ENCODE measurements around the gene KCNT2.

Gene KCNT2

DNA sequence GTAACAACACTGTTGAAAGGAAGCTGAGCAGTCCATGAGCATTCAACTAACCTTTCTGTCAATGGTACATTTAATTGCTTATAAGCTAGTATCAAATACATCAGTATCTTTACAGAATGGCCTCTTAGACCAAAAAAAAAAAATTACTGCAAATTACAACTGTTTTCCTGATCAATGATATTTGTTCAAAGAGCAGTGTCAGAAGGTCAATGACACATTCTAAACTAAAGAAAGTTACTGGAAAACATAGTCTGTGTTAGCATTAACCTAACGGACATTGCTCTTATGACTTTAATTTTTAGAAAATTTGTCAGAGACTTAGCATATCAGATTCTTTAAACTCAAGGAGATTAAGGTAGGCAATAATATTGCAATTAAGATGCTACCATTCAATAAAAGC lies 162.5 kb downstream of the KCNT2 start:
- H2AFZ ChIP-seq (ENCODE audit: low read depth, low read length): no peak overlapping the region

DNA sequence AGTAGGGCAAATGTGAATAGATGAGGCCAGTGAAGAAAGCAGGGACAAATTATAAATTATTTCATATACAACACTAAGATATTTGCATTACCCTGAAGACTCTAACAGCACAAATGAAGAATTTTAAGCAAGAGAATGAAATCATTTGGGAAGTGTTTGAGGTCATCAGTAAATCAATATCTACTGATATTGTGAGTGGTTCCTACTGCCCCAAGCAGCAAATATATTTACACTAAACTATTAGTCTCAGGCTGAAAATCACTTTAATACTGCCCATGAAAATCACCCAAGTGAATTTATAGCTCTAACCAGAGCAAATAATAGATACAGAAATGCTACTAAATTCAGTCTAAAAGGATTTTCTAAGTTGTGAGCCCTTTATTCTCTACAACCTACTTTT lies 163.6 kb downstream of the KCNT2 start:
- Histone ChIP-seq H3K9me3 (ENCODE audit: control insufficient read depth, low read length) (no peaks in the 10 kb centered on the region), H4K8ac (ENCODE audit: low read length) (no peak overlapping the region), H2BK120ac (ENCODE audit: low read depth, low read length) (no peak overlapping the region), H2AFZ (ENCODE audit: low read depth, low read length) (no peak overlapping the region), H3K79me1 (replicated peaks; ENCODE audit: low read length, poor library complexity, severe bottlenecking) (no peaks in the 10 kb centered on the region), H3K23ac (ENCODE audit: low read length in 2 of 2) (no peak overlapping the region), H3K18ac (ENCODE audit: low read depth in 1 of 2, low read length in 2 of 2) (no peak overlapping the region), H3K4me2 (ENCODE audit: low read length, poor library complexity, severe bottlenecking) (no peak overlapping the region), H3K4me1 (ENCODE audit: control insufficient read depth, insufficient read depth, low read depth, low read length) (no peaks in the 10 kb centered on the region), H3K36me3 (ENCODE audit: control insufficient read depth in 1 of 2, insufficient read depth in 2 of 2, low read depth in 1 of 2, low read length in 2 of 2) (no peaks in the 10 kb centered on the region), H3K27me3 (ENCODE audit: control insufficient read depth in 1 of 2, insufficient read depth in 1 of 2, low read length in 2 of 2) (no peaks in the 10 kb centered on the region), H2BK5ac (ENCODE audit: low read depth, low read length, poor library complexity, severe bottlenecking) (no peak overlapping the region), H2AK5ac (ENCODE audit: low read length, severe bottlenecking) (no peak overlapping the region), H3K14ac (ENCODE audit: low read length in 2 of 2) (no peak overlapping the region), H2BK12ac (ENCODE audit: low read length in 2 of 2) (no peak overlapping the region), H3K4ac (ENCODE audit: low read depth in 1 of 2, low read length in 2 of 2) (no peak overlapping the region), H3K27ac (ENCODE audit: low read length, poor library complexity, severe bottlenecking) (no peak overlapping the region), H3K9ac (ENCODE audit: low read length) (no peak overlapping the region), H3K4me3 (ENCODE audit: insufficient read depth in 1 of 2, low read depth in 1 of 2, low read length in 2 of 2) (no peak overlapping the region), H2BK15ac (ENCODE audit: low read depth, poor library complexity, severe bottlenecking) (no peak overlapping the region), H4K91ac (ENCODE audit: low read length) (no peak overlapping the region)
- DNase-seq: no peak

More for the DNA sequence above, 162.5 kb downstream of the KCNT2 start:
- H3K23ac ChIP-seq (ENCODE audit: low read length in 2 of 2): no peak overlapping the region
- no peaks in the 10 kb centered on the region for H3K27me3 ChIP-seq (ENCODE audit: control insufficient read depth in 1 of 2, insufficient read depth in 1 of 2, low read length in 2 of 2)
- no peak overlapping the region for H4K91ac ChIP-seq (ENCODE audit: low read length)
- no peaks in the 10 kb centered on the region for H3K4me1 ChIP-seq (ENCODE audit: control insufficient read depth, insufficient read depth, low read depth, low read length)
- no peaks in the 10 kb centered on the region for H3K9me3 ChIP-seq (ENCODE audit: control insufficient read depth, low read length)
- H2BK15ac ChIP-seq (ENCODE audit: low read depth, poor library complexity, severe bottlenecking): no peak overlapping the region
- H3K18ac ChIP-seq (ENCODE audit: low read depth in 1 of 2, low read length in 2 of 2): no peak overlapping the region
- H3K79me1 ChIP-seq (replicated peaks; ENCODE audit: low read length, poor library complexity, severe bottlenecking): no peaks in the 10 kb centered on the region
- no peak overlapping the region for H2BK5ac ChIP-seq (ENCODE audit: low read depth, low read length, poor library complexity, severe bottlenecking)
- no peak overlapping the region for H3K9ac ChIP-seq (ENCODE audit: low read length)
- no peak overlapping the region for H2AK5ac ChIP-seq (ENCODE audit: low read length, severe bottlenecking)
- no peak overlapping the region for H3K4me2 ChIP-seq (ENCODE audit: low read length, poor library complexity, severe bottlenecking)
- H3K14ac ChIP-seq (ENCODE audit: low read length in 2 of 2): no peak overlapping the region
- no peak overlapping the region for H2BK12ac ChIP-seq (ENCODE audit: low read length in 2 of 2)
- H2BK120ac ChIP-seq (ENCODE audit: low read depth, low read length): no peak overlapping the region
- H3K4me3 ChIP-seq (ENCODE audit: insufficient read depth in 1 of 2, low read depth in 1 of 2, low read length in 2 of 2): no peak overlapping the region
- no CpG with 5 or more reads among the region's 1 CpG for WGBS
- H3K36me3 ChIP-seq (ENCODE audit: control insufficient read depth in 1 of 2, insufficient read depth in 2 of 2, low read depth in 1 of 2, low read length in 2 of 2): no peaks in the 10 kb centered on the region
- H3K4ac ChIP-seq (ENCODE audit: low read depth in 1 of 2, low read length in 2 of 2): no peak overlapping the region
- H4K8ac ChIP-seq (ENCODE audit: low read length): no peak overlapping the region
- DNase-seq: no peak
- no peak overlapping the region for H3K27ac ChIP-seq (ENCODE audit: low read length, poor library complexity, severe bottlenecking)

DNA sequence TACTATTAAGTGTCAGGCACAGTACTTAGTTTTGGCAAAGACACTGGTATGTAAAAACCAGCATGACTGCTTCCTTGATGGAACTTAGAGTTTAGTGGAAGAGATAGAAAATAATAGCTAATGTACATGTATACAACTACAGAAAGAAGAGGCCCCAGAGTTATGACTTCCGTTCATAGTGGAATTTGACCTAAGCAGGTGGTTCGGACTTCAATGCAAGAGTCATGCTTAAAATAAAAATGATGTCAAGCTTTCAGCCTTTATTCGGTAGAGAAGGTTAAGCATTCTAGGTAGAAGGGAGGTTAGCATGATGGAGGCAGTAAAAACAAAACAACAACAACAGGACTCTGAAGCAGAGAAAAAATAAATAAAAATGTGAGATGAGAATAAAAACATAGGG lies 165.9 kb downstream of the KCNT2 start:
- H3K4me2 ChIP-seq (ENCODE audit: low read length, poor library complexity, severe bottlenecking): no peak overlapping the region
- H3K23ac ChIP-seq (ENCODE audit: low read length in 2 of 2): no peak overlapping the region
- H3K18ac ChIP-seq (ENCODE audit: low read depth in 1 of 2, low read length in 2 of 2): no peak overlapping the region
- no peak overlapping the region for H3K4me3 ChIP-seq (ENCODE audit: insufficient read depth in 1 of 2, low read depth in 1 of 2, low read length in 2 of 2)
- no peaks in the 10 kb centered on the region for H3K27me3 ChIP-seq (ENCODE audit: control insufficient read depth in 1 of 2, insufficient read depth in 1 of 2, low read length in 2 of 2)
- no peak overlapping the region for H3K27ac ChIP-seq (ENCODE audit: low read length, poor library complexity, severe bottlenecking)
- no peaks in the 10 kb centered on the region for H3K4me1 ChIP-seq (ENCODE audit: control insufficient read depth, insufficient read depth, low read depth, low read length)
- no peak overlapping the region for H3K9ac ChIP-seq (ENCODE audit: low read length)
- H2AK5ac ChIP-seq (ENCODE audit: low read length, severe bottlenecking): no peak overlapping the region
- 94% methylated on average over 3 of the region's 3 CpGs for WGBS
- no peak overlapping the region for H2BK15ac ChIP-seq (ENCODE audit: low read depth, poor library complexity, severe bottlenecking)
- H2BK120ac ChIP-seq (ENCODE audit: low read depth, low read length): no peak overlapping the region
- H2BK5ac ChIP-seq (ENCODE audit: low read depth, low read length, poor library complexity, severe bottlenecking): no peak overlapping the region
- no peak overlapping the region for H3K4ac ChIP-seq (ENCODE audit: low read depth in 1 of 2, low read length in 2 of 2)
- H4K91ac ChIP-seq (ENCODE audit: low read length): no peak overlapping the region
- H3K9me3 ChIP-seq (ENCODE audit: control insufficient read depth, low read length): no peaks in the 10 kb centered on the region
- DNase-seq: no peak
- H2AFZ ChIP-seq (ENCODE audit: low read depth, low read length): no peak overlapping the region
- no peak overlapping the region for H2BK12ac ChIP-seq (ENCODE audit: low read length in 2 of 2)
- H3K14ac ChIP-seq (ENCODE audit: low read length in 2 of 2): no peak overlapping the region
- no peaks in the 10 kb centered on the region for H3K36me3 ChIP-seq (ENCODE audit: control insufficient read depth in 1 of 2, insufficient read depth in 2 of 2, low read depth in 1 of 2, low read length in 2 of 2)
- H3K79me1 ChIP-seq (replicated peaks; ENCODE audit: low read length, poor library complexity, severe bottlenecking): no peaks in the 10 kb centered on the region
- H4K8ac ChIP-seq (ENCODE audit: low read length): no peak overlapping the region

DNA sequence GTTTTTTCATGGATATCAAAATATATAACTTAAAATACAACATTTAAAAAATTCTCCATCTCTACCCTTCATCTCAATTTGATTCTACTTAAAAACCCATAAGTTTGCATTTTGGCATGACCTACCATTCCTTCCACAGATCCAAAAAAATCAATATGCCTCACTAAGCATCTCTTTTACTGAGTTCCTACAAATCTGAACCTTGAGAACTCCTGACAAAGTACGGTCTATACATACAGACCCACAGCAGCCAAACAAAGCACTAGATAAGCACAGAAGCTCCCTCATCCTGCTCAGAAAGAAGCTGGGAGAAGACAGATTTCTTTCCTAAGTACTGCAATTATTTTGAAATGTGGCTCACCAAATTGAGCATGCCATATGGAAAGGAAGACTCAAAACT lies 167.5 kb downstream of the KCNT2 start:
- Histone ChIP-seq H3K4me3 (ENCODE audit: insufficient read depth in 1 of 2, low read depth in 1 of 2, low read length in 2 of 2) (no peak overlapping the region), H3K4me1 (ENCODE audit: control insufficient read depth, insufficient read depth, low read depth, low read length) (no peaks in the 10 kb centered on the region), H2BK12ac (ENCODE audit: low read length in 2 of 2) (no peak overlapping the region), H3K9ac (ENCODE audit: low read length) (no peak overlapping the region), H3K79me1 (replicated peaks; ENCODE audit: low read length, poor library complexity, severe bottlenecking) (no peaks in the 10 kb centered on the region), H3K36me3 (ENCODE audit: control insufficient read depth in 1 of 2, insufficient read depth in 2 of 2, low read depth in 1 of 2, low read length in 2 of 2) (no peaks in the 10 kb centered on the region), H3K27me3 (ENCODE audit: control insufficient read depth in 1 of 2, insufficient read depth in 1 of 2, low read length in 2 of 2) (no peaks in the 10 kb centered on the region), H4K91ac (ENCODE audit: low read length) (no peak overlapping the region), H3K4ac (ENCODE audit: low read depth in 1 of 2, low read length in 2 of 2) (no peak overlapping the region), H2BK5ac (ENCODE audit: low read depth, low read length, poor library complexity, severe bottlenecking) (no peak overlapping the region), H3K9me3 (ENCODE audit: control insufficient read depth, low read length) (no peaks in the 10 kb centered on the region), H3K27ac (ENCODE audit: low read length, poor library complexity, severe bottlenecking) (no peak overlapping the region), H3K14ac (ENCODE audit: low read length in 2 of 2) (no peak overlapping the region), H2BK120ac (ENCODE audit: low read depth, low read length) (no peak overlapping the region), H4K8ac (ENCODE audit: low read length) (no peak overlapping the region), H2AFZ (ENCODE audit: low read depth, low read length) (no peak overlapping the region), H2BK15ac (ENCODE audit: low read depth, poor library complexity, severe bottlenecking) (no peak overlapping the region), H3K4me2 (ENCODE audit: low read length, poor library complexity, severe bottlenecking) (no peak overlapping the region), H2AK5ac (ENCODE audit: low read length, severe bottlenecking) (peak overlapping the region; percentile 75), H3K18ac (ENCODE audit: low read depth in 1 of 2, low read length in 2 of 2) (no peak overlapping the region), H3K23ac (ENCODE audit: low read length in 2 of 2) (no peak overlapping the region)
- 100% methylated on average over 1 of the region's 1 CpG for WGBS
- DNase-seq: no peak

Data from mesenchymal stem cell (in vitro differentiated cells and primary cell).